WTC11 (cell line): ENCODE measurements around the gene EPS8L2. TPM values are rescaled to one million over a fixed set of nuclear protein-coding genes. Genes with fewer than 3 reads are reported as not detected.

Experiments used
- ATAC-seq: fragments of 200-7000 bp; cut with Tn5 transposase; 2 replicates; pipeline ENCODE4 v1.10.0; 2021; ENCODE audit warnings: mild to moderate bottlenecking, moderate library complexity
- CTCF ChIA-PET: fragments of 300-600 bp; sonication (Branson Sonifier 250); formaldehyde crosslinking; loops from one replicate; lab custom pipeline; 2021; ENCODE audit warnings: antibody characterized with exemption; lab: Charles Lee
- POLR2A ChIA-PET: fragments of 350-600 bp; sonication (Branson Sonifier 250); formaldehyde crosslinking; loops from one replicate; lab custom pipeline; 2021; ENCODE audit warnings: antibody characterized with exemption; lab: Charles Lee
- DNase-seq: peaks from one replicate; pipeline ENCODE4 v3.0.0; 2021; ENCODE audit warnings: low spot score
- H3K27ac Mint-ChIP-seq: 2 replicates; pipeline ENCODE4 v1.8.0; 2021; ENCODE audit warnings: mixed read lengths
- H3K27me3 Mint-ChIP-seq: 2 replicates; pipeline ENCODE4 v1.8.0; 2021; ENCODE audit warnings: low read depth, mild to moderate bottlenecking, moderate library complexity, mixed read lengths
- H3K36me3 Mint-ChIP-seq: 2 replicates; pipeline ENCODE4 v1.8.0; 2021; ENCODE audit warnings: mixed read lengths
- H3K4me1 Mint-ChIP-seq: 2 replicates; pipeline ENCODE4 v1.8.0; 2022; ENCODE audit warnings: mixed read lengths
- H3K4me3 Mint-ChIP-seq: 2 replicates; pipeline ENCODE4 v1.8.0; 2021; ENCODE audit warnings: mild to moderate bottlenecking, moderate library complexity, mixed read lengths
- H3K9me3 Mint-ChIP-seq: 2 replicates; pipeline ENCODE4 v1.8.0; 2021; ENCODE audit warnings: mixed read lengths
- ATF1 ChIP-seq: sonication (generic); formaldehyde crosslinking; IDR thresholded peaks from 2 replicates; pipeline ENCODE4 v1.8.1; 2023; ENCODE audit warnings: mild to moderate bottlenecking, moderate library complexity, missing genetic modification reagents
- CBFB ChIP-seq: sonication (generic); formaldehyde crosslinking; IDR thresholded peaks from 2 replicates; pipeline ENCODE4 v1.8.1; 2022; ENCODE audit warnings: mild to moderate bottlenecking, low read depth, missing genetic modification reagents
- CDX4 ChIP-seq: fragments of 250-450 bp; sonication (Bioruptor Pico); IDR thresholded peaks from 2 replicates; pipeline ENCODE4 v1.9.0; 2021; ENCODE audit warnings: moderate library complexity, mild to moderate bottlenecking, inconsistent platforms, borderline replicate concordance
- CREB1 ChIP-seq: sonication (generic); formaldehyde crosslinking; IDR thresholded peaks from 2 replicates; pipeline ENCODE4 v1.8.0; 2023; ENCODE audit warnings: mild to moderate bottlenecking, missing genetic modification reagents
- E2F1 ChIP-seq: sonication (generic); formaldehyde crosslinking; IDR thresholded peaks from 2 replicates; pipeline ENCODE4 v1.8.0; 2022; ENCODE audit warnings: mild to moderate bottlenecking, missing genetic modification reagents
- FOXJ3 ChIP-seq: sonication (generic); formaldehyde crosslinking; IDR thresholded peaks from 2 replicates; pipeline ENCODE4 v1.9.0; 2021; ENCODE audit warnings: missing genetic modification reagents, mild to moderate bottlenecking, borderline replicate concordance
- FOXP1 ChIP-seq: sonication (generic); formaldehyde crosslinking; IDR thresholded peaks from 2 replicates; pipeline ENCODE4 v1.8.0; 2022; ENCODE audit warnings: missing genetic modification reagents, mild to moderate bottlenecking, moderate library complexity, borderline replicate concordance
- GTF2I ChIP-seq: fragments of 250-450 bp; sonication (Bioruptor Pico); conservative IDR thresholded peaks from 2 replicates; pipeline ENCODE4 v1.4.0; 2021; ENCODE audit warnings: mild to moderate bottlenecking
- JUN ChIP-seq: sonication (generic); formaldehyde crosslinking; IDR thresholded peaks from 2 replicates; pipeline ENCODE4 v1.8.0; 2023; ENCODE audit warnings: mild to moderate bottlenecking, missing genetic modification reagents
- MAX ChIP-seq: sonication (generic); formaldehyde crosslinking; IDR thresholded peaks from 2 replicates; pipeline ENCODE4 v1.8.0; 2022; ENCODE audit warnings: mild to moderate bottlenecking, missing genetic modification reagents
- MLX ChIP-seq: sonication (generic); formaldehyde crosslinking; IDR thresholded peaks from 2 replicates; pipeline ENCODE4 v1.8.1; 2023; ENCODE audit warnings: mild to moderate bottlenecking, missing genetic modification reagents, moderate library complexity
- PREB ChIP-seq: sonication (generic); formaldehyde crosslinking; IDR thresholded peaks from 2 replicates; pipeline ENCODE4 v1.8.1; 2022; ENCODE audit warnings: mild to moderate bottlenecking, missing genetic modification reagents, moderate library complexity, borderline replicate concordance
- PRRX2 ChIP-seq: fragments of 250-450 bp; sonication (Bioruptor Pico); IDR thresholded peaks from 2 replicates; pipeline ENCODE4 v1.8.0; 2021; ENCODE audit warnings: mild to moderate bottlenecking
- STAT6 ChIP-seq: sonication (generic); formaldehyde crosslinking; conservative IDR thresholded peaks from 2 replicates; pipeline ENCODE4 v1.8.1; 2023; ENCODE audit warnings: mild to moderate bottlenecking, low read depth, missing genetic modification reagents, moderate library complexity
- TEAD4 ChIP-seq: sonication (generic); formaldehyde crosslinking; IDR thresholded peaks from 2 replicates; pipeline ENCODE4 v1.8.0; 2022; ENCODE audit warnings: mild to moderate bottlenecking, missing genetic modification reagents
- ZBTB21 ChIP-seq: sonication (generic); formaldehyde crosslinking; IDR thresholded peaks from 2 replicates; pipeline ENCODE4 v1.8.1; 2023; ENCODE audit warnings: mild to moderate bottlenecking, missing genetic modification reagents, borderline replicate concordance
- ZNF317 ChIP-seq: sonication (generic); formaldehyde crosslinking; IDR thresholded peaks from 2 replicates; pipeline ENCODE4 v1.8.1; 2023; ENCODE audit warnings: low read depth, mild to moderate bottlenecking, moderate library complexity, missing genetic modification reagents, borderline replicate concordance
- ZNF396 ChIP-seq: fragments of 250-450 bp; sonication (Bioruptor Pico); IDR thresholded peaks from 2 replicates; pipeline ENCODE4 v1.8.0; 2021; ENCODE audit warnings: mild to moderate bottlenecking, moderate library complexity, borderline replicate concordance
- ZNF532 ChIP-seq: fragments of 250-450 bp; sonication (Bioruptor Pico); IDR thresholded peaks from 2 replicates; pipeline ENCODE4 v1.9.0; 2021; ENCODE audit warnings: mild to moderate bottlenecking, borderline replicate concordance
- ZSCAN18 ChIP-seq: fragments of 250-450 bp; sonication (Bioruptor Pico); IDR thresholded peaks from 2 replicates; pipeline ENCODE4 v2.1.2; 2022; ENCODE audit warnings: mild to moderate bottlenecking, moderate library complexity
- total RNA-seq: library from RNA; stranded (reverse); gene quantifications from 3 replicates; pipeline ENCODE4 v1.2.3, GENCODE V29; 2021

EPS8L2 gene
- total RNA-seq, 1 experiment from 2014 or later, result 51.6 TPM

GRCh38 chr11:761526-762108, 55.6 kb downstream of the EPS8L2 start:
- Mint-ChIP-seq H3K27ac (0 out of 2 replicates have a peak overlapping the region, but pooled peaks have one; percentile 41), H3K9me3 (no peaks in the 10 kb centered on the region), H3K27me3 (no peaks in the 10 kb centered on the region), H3K4me3 (no peak overlapping the region), H3K4me1 (peaks cover 12% of the 10 kb centered on the region), H3K36me3 (peaks cover 52% of the 10 kb centered on the region)
- ChIA-PET POLR2A (interaction anchor here (0.6 kb wide), 1 partner anchor 384 kb away, joined by 4 read pairs; no protein-coding TSS in a partner anchor), CTCF (interaction anchor here (0.6 to 7.1 kb wide), 6 partner anchors 12 to 35 kb away, joined by 3 to 94 read pairs (median 4); partner anchors contain the start of gene TALDO1)
- DNase-seq (no peak), ATAC-seq (no peak)
- TF ChIP-seq MAX (CRISPR knock-in tag) (no peak), ZNF532 (no peak), PRRX2 (CRISPR knock-in tag) (no peak), ZSCAN18 (no peak), MLX (CRISPR knock-in tag) (no peak), JUN (CRISPR knock-in tag) (no peak), GTF2I (CRISPR knock-in tag) (no peak), ATF1 (no peak), TEAD4 (CRISPR knock-in tag) (no peak), CBFB (CRISPR knock-in tag) (no peak), CREB1 (CRISPR knock-in tag) (no peak), ZNF317 (no peak), FOXJ3 (CRISPR knock-in tag) (no peak), FOXP1 (CRISPR knock-in tag) (no peak), ZNF396 (no peak), PREB (no peak), ZBTB21 (CRISPR knock-in tag) (no peak), STAT6 (CRISPR knock-in tag) (no peak), E2F1 (no peak), CDX4 (CRISPR knock-in tag) (no peak)
